ENCODE data around the gene N4BP2L2. TPM values are rescaled to one million over a fixed set of nuclear protein-coding genes. Genes with fewer than 3 reads are reported as not detected.

N4BP2L2 gene
- total and polyA plus RNA-seq, 2 of the 4 experiments (the other 2 are of a cell fraction): 28.7 to 34.6 TPM

DNA sequence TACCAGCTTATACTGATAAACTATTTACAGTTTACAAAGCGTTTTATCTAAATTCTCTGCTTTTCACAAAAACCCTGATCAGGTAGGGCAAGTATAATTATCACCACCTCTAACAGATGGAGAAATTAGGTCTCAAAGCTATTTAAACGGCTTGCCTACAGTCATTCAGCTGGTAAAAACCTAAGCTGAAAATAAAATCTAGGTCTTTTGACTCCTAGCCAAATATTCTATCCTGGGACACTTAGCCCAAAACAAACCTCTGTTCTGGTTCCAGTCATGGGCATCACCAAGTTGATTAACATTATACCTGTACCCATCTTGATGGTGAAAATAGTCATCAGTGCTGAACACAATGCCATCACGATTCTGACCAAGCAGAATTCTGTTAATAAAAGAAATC lies 11.4 kb downstream of the N4BP2L2 start:
- no peak overlapping the region for H2BK5ac ChIP-seq (ENCODE audit: low read depth, low read length, poor library complexity, severe bottlenecking)
- H3K4ac ChIP-seq (ENCODE audit: low read depth, low read length): no peak overlapping the region
- no peak overlapping the region for H3K14ac ChIP-seq (replicated peaks; ENCODE audit: low read depth, low read length)
- ChIA-PET POLR2A (ENCODE audit: unreplicated experiment) (no interaction called here), CTCF (interaction anchor here (0.7 kb wide), 1 partner anchor 94 kb away, joined by 6 read pairs; no protein-coding TSS in a partner anchor)
- ATAC-seq (ENCODE audit: low read depth): no peak
- BruUV-seq (replicated peaks): no TSS peak
- no peak overlapping the region for H3K56ac ChIP-seq (ENCODE audit: extremely low read depth, insufficient read depth, low read length)
- no peak overlapping the region for H2BK15ac ChIP-seq (ENCODE audit: low read depth, low read length)
- H4K20me1 ChIP-seq (ENCODE audit: insufficient read depth, low read length): peaks cover 26% of the 10 kb centered on the region; the same call in 1 of the 2 replicates
- H3K36me3 ChIP-seq (ENCODE audit: control insufficient read depth, insufficient read depth, low read length): peaks cover 13% of the 10 kb centered on the region
- H2BK120ac ChIP-seq (ENCODE audit: low read depth, low read length): no peak overlapping the region
- dilution Hi-C loops (cut with HindIII; ENCODE audit: low sequenced_read_pairs, unreplicated experiment): no loop called here
- peaks cover 8% of the 10 kb centered on the region for H3K4me1 ChIP-seq (ENCODE audit: control insufficient read depth, insufficient read depth, low read length)
- intact Hi-C loops (cut with micrococcal nuclease): no loop called here
- H3K79me1 ChIP-seq (ENCODE audit: low read depth in 1 of 2, low read length in 2 of 2): peaks cover 11 to 56% of the 10 kb centered on the region in 2 experiments; a peak in 3 of 4 replicates
- no peak overlapping the region for H2AK9ac ChIP-seq (replicated peaks; ENCODE audit: low read depth, low read length, poor library complexity)
- H3K23ac ChIP-seq (ENCODE audit: low read depth, low read length): no peak overlapping the region
- in situ Hi-C loops (cut with MboI; ENCODE audit: low sequenced_read_pairs): no loop called here
- no peak overlapping the region for H4K8ac ChIP-seq (ENCODE audit: low read depth in 2 of 2, low read length in 2 of 2)
- no peak overlapping the region for H4K91ac ChIP-seq (ENCODE audit: insufficient read depth, low read depth, low read length)
- H3K9ac ChIP-seq (ENCODE audit: low read depth, low read length): no peak overlapping the region
- no peak overlapping the region for H3K18ac ChIP-seq (ENCODE audit: low read depth, low read length)
- no peaks in the 10 kb centered on the region for H3K27me3 ChIP-seq (ENCODE audit: control insufficient read depth, insufficient read depth, low read length)
- no peak for DNase-seq
- TF ChIP-seq FOS (IDR thresholded peaks at IDR 0.05; ENCODE audit: low read depth, low read length) (no peak), SMC3 (IDR thresholded peaks at IDR 0.05; ENCODE audit: low read depth, low read length) (no peak), MAZ (IDR thresholded peaks at IDR 0.05; ENCODE audit: borderline replicate concordance, low read depth, low read length) (no peak), BHLHE40 (IDR thresholded peaks at IDR 0.05; ENCODE audit: low read depth, low read length) (no peak)
- peaks cover 7% of the 10 kb centered on the region for H3K9me1 ChIP-seq (ENCODE audit: insufficient read depth, low read length)
- H2AFZ ChIP-seq (replicated peaks; ENCODE audit: low read length, poor library complexity): no peak overlapping the region
- no peak overlapping the region for H2BK20ac ChIP-seq (ENCODE audit: low read depth, low read length)
- no peak overlapping the region for H4K5ac ChIP-seq (ENCODE audit: low read depth, low read length)
- H3K9me3 ChIP-seq (ENCODE audit: control insufficient read depth, insufficient read depth, low read length): no peaks in the 10 kb centered on the region
- H3K27ac ChIP-seq (ENCODE audit: insufficient read depth, low read length): no peak overlapping the region
- H3K4me3 ChIP-seq (ENCODE audit: insufficient read depth, low read depth, low read length): no peak overlapping the region
- no peak overlapping the region for H3K4me2 ChIP-seq (ENCODE audit: low read depth, low read length)
- no peak overlapping the region for H2AK5ac ChIP-seq (ENCODE audit: low read depth, low read length)
- 100% methylated on average over 1 of the region's 3 CpGs; no CpG with 5 or more reads in 1 of the 2 experiments for WGBS, 2 experiments (ENCODE audit: extremely low coverage in 2 of 2, insufficient read length in 1 of 2)

Measured in IMR-90 (cell line).